ENCODE measurements around the gene PERCC1.
A peak's percentile ranks its signal among the peaks of the same experiment; 100 is the strongest.

PERCC1 gene

GRCh38 chr16:1413684-1414531, 17.0 kb upstream of the PERCC1 start:
- DNase-seq, result peak; percentile 57 to 70

GRCh38 chr16:1414532-1415260, 16.2 kb upstream of the PERCC1 start, which contains the start of gene UNKL:
TSS of gene UNKL (minus strand) at chr16:1414704. CDS start at chr16:1414691, 13 bp downstream.
- DNase-seq, result peak; percentile 74 to 83

DNA sequence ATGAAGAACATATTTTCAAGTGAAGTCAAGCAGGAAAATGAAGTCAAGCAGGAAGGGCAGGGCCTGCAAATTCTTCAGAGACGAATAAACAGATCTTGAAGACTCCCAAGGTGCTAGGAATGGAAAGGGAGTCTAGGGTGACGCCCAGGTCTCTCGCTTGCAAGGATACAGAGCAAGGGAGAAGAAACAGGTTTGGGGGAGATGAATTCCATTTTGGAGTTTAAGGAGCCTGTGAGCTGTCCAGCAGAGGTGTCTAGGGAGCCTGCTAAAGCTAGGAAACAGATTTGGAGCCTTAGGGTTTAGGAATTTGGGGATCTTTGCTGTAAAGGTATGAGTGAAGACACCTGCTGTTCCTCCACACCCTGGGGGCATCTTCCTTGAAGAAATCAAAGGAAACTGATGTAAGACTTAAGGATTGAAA, 14.3 kb upstream of the PERCC1 start:
- no peak for DNase-seq

DNA sequence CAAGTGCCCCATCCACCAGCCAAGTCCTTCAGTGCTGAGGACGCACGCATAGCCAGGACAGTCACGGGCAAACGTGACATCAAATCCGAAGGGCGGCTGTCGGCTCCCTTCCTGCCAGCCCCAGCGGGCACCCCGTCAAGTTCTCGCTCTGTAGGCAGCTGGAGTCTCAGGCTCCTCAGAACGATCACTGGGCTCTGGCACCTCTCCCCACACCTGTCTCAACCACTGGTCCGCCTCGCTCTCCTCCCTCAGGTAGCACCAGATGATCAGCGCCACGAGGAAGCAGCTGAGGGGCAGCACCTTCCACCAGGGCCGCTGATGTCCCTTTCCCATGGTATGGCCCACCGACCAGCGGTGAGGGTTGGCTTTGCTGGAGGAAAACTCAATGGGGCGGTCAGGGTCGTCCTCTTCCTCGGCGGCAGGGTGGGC, 10.8 kb upstream of the PERCC1 start:
- DNase-seq, result no peak

DNA sequence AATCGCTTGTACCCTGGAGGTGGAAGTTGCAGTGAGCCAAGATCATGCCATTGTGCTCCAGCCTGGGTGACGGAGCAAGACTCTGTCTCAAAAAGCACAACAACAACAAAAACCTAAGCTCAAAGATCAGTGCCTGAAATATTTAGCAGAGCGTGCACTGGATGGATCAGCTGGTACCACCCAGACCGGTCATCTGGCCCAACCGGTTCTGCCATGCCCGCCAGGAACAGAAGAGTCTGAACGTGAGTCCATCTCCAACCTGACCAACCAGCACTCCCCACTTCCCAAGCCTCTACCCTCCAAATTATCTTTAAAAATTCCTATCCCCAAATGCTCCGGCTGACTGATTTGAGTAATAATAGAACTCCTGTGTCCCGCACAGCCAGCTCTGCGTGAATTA, 8.8 kb upstream of the PERCC1 start:
- no peak for DNase-seq

DNA sequence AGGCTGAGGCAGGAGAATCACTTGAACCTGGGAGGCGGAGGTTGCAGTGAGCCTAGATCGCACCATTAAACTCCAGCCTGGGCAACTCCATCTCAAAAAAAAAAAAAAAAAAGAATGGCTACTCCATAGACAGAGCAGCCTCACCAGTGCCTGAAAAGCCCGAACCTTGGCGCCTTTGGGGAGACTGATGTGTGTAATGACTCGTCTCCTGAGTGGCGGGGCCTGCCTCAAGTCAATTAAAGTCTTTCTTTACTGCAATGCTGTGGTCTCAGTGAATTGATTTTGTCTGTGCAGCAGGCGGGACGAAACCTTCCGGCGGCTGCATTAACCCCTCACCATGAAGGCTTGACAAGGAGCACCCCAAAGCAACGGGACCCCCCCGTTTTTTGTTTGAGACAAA, 6.8 kb upstream of the PERCC1 start:
- no peak for DNase-seq

DNA sequence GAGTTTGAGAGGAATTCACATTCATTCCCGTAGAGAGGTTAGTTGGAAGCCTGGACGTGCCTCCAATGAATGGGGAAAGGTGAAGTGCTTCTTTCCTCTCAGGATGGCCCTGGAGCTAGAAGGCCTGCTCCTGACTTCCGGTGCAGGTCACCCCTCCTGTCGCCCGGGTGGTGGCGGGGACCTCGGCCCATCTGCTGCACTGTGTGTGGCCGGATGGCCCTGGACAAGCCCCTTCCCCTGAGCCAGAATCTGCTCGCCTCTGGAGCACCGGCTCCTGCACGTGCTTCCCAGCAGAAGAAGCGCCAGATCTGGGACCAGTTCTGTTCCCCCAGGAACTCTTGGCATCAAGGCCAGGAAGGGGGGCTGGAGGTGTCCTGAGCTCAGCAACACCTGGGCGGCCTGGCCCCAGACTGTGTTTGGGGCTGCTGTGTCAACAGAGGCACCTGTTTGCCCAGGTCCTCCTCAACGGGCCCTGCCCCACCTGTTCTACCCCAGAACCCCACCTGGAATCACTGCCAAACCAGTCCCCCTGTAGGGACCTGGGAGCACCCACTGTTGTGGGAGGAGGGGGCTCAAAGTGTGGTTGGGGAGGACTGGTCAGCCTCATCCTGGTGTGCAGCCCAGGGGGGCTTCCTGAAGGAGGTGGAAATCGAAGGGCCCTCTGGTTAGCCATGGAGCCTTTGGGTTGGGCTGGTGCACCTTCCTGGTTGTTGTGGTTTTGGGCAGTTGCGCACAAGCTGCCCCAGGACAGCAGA, 5.1 kb upstream of the PERCC1 start:
- DNase-seq, result no peak

DNA sequence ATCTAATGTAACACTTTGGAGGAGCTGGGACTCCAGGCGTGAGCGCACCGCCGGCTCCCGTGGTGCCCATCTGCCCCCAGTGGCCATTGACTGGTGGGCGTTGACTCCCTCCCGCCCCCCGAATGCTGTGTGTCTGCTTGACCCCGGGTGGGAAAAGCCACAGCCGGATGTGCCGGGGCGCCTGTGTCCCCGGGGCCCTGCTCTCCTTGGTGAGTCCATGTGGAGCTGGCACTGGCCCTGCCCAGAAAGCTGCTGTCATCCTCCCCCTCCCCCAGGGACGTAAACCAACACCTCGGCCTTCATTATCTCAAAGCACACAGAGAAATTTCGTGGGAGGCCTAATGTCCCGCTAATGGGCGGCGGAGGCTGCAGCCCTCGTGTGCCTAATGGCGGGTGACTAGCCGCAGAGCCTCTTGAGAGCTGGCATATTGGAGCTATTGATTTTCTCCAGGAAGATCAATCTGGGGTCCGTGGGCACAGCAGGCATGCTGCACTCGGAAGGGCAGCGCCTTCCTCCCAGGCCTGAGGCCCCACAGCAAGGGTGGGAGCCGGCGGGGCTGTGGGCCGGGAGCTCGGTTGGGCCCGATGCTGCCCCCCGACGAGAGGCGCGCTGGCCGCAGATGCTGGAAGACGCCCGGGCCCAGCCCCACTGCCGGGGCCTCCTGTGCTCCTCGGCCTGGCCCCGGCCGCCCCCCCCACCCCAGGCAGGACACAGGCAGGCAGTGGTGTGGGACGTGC, 4.0 kb upstream of the PERCC1 start:
- DNase-seq, result no peak

DNA sequence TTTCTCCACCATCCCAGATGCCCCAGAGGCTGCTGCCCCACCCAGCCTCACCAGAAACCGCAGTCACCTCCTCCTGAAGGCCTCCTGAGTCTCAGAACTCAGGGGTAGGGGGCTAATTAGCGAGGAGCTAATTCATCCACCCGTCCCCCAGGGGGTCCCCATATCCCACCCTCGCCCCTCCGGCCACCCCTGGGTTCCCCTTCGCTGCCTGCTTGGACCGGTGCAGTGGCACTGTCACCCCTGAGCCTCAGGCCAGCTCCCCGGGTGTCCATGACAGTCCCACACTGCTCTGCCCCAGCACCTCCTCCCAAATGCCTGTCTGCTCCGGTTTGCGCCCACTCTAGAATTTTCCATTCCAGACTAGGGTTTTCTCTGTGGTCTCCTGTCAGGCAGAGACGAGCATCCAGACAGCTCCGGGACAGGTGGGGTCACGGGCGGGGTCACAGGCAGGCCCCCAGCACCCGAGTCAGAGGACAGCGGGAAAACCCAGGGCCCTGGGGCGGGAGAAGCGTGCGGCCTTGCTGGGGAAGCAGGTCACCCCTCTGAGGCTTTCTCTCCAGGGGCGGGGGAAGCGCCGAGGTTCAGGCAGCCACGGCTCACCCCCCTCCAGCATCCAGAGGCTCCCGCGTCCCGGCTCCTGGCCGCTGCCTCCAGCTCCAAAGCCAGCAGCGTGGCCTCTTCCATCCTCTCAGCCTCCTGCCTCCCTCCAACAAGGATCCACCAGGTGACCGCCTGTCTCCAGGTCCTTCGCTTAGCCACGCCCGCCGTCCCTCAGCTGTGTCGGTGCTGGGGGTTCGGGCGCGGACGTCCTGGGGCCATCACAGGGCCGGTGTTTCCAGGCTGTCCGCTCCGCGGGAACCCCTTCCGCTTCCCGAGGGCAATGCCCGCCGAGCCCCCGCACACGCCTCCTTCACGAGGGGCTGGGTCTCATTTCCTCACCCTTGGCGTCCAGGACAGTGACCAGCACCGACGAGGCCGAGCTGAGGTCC, 3.1 kb upstream of the PERCC1 start:
- DNase-seq, result no peak

DNA sequence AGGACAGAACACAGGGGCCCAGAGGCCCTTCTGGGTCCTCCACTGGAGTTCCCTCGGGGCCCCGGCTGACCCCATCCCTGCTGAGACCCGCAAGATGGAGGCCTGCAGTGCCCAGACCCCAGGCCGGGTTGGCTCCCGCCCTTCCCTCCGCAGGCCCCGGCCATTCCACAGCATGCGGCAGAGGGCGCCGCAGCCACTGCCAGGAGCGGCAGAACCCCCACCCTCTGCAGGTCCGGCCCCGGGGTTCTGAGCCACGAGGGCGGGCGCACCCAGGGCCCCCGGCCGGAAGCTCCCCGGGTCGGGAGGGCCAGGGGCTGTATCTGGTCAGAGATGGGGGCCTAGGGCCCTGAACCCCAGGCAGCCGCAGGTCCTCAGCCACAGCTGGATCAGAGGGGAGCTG, 2.4 kb upstream of the PERCC1 start:
- peak; percentile 32 to 56 for DNase-seq

DNA sequence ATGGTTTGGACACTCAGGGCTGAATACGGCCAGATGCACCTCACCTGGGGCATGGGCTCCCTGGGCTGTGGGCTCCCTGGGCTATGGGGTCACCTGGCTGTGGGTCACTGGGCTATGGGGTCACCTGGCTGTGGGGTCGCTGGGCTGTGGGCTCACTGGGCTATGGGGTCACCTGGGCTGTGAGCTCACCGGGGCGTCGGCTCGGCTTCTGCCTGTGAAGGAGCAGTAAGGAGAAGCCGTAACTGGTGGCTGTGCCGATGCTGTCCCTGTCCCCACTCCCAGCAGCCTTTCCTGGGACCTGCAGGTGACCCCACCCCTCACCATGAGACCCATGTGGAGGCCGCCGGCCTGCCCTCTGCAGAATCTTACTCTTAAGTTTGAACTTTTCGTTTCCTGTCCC, 1.9 kb upstream of the PERCC1 start:
- no peak for DNase-seq

DNA sequence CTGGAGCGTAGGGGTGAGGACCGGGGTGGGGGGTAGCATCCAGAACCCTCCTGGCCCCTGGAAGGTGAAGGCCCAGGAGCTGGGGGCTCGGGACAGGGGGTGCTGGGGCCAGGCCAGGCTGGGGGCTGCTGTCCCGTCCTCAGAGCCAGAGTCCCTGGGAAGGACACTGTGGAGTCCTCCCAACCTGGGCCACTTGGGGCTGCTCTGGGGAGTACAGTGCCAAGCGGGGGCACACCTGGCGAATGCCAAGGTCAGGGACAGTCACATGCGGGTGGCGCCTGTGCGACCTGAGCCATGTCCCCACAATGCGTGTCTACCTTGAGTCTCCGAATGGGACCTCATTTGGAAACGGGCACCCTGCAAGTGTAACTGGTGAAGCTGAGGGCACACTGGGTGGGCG, 1.2 kb upstream of the PERCC1 start:
- no peak for DNase-seq

GRCh38 chr16:1430214-1430758, 592 bp upstream of the PERCC1 start:
- DNase-seq, result no peak

- DNase-seq, result no peak
These were observed 806 bp downstream of the PERCC1 start for GRCh38 chr16:1431497-1432270.

DNA sequence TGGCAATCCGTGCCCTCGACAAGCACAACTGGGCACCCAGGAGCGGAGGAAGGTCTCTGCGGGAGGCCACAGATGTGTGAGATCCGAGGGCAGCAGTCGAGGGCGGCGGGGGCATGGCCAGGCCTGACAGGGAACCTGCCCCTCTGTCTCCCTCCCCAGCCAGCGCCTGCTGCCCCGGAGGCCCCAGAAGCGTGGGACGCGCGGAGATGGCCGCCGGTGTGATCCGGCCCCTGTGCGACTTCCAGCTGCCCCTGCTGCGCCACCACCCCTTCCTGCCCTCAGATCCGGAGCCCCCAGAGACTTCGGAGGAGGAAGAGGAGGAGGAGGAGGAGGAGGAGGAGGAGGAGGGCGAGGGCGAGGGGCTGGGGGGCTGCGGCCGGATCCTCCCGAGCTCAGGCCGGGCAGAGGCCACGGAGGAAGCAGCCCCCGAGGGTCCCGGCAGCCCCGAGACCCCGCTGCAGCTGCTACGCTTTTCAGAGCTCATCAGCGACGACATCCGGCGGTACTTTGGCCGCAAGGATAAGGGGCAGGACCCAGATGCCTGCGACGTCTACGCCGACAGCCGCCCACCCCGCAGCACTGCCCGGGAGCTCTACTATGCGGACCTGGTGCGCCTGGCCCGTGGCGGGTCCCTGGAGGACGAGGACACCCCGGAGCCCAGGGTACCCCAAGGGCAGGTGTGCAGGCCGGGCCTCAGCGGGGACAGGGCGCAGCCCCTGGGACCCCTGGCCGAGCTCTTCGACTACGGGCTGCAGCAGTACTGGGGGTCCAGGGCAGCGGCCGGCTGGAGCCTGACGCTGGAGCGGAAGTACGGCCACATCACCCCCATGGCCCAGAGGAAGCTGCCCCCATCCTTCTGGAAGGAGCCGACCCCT, 1.7 kb downstream of the PERCC1 start:
- no peak for DNase-seq

- no peak for DNase-seq
These were observed 2.3 kb downstream of the PERCC1 start for GRCh38 chr16:1433263-1433560.

DNA sequence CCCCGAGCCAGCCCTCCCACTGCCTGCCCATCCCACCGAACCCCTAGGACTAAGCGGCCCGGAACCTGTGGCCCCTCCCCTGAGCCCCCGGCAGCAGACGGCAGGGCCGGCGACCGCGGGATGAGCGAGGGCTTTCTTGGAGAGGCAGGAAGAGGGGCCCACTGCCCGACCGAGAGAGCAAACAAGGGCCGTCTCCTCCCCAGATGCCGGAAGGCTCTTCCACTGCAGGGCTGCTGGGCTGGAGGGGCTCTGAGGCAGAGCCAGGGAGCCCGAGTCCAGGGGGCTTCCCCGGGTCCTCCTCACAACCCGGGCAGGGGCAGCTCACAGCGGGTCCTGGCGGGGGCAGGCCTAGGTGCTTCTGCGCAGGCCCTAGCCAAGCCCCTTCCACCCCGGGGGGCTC, 2.9 kb downstream of the PERCC1 start:
- DNase-seq, result no peak

- no peak for DNase-seq
These were observed 4.0 kb downstream of the PERCC1 start for GRCh38 chr16:1434644-1435592.

Measured in stimulated activated CD4-positive, alpha-beta T cell treated with anti-CD3 and anti-CD28 coated beads, Interleukin-2, amount 100 ng/mL, for 48 hours (primary cell).